ENCODE results near the gene CAMTA1. TPM values are rescaled to one million over a fixed set of nuclear protein-coding genes. Genes with fewer than 3 reads are reported as not detected.

The CAMTA1 gene
- total RNA-seq, 1 experiment from 2014 or later: 69.5 TPM

DNA sequence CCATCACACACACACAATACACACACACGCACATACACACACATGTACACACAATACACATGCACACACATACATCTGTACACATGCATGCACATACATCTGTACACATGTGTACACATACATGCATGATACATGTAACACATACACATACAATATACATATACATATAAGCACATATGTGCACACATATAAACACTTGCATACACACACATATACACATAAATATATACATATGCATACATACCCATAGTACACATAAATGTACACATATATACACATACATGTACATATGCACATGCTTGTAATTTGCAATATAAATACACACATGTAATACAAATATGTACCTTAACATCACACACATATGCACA lies 703.2 kb downstream of the CAMTA1 start:
- BruUV-seq (replicated peaks): no TSS peak
- peaks cover 1% of the 10 kb centered on the region; the same call in 1 of the 2 replicates for H3K27me3 ChIP-seq (ENCODE audit: insufficient read depth, low read length)
- no peak overlapping the region for H2AFZ ChIP-seq (ENCODE audit: low read depth, low read length, poor library complexity, severe bottlenecking)
- H3K9ac ChIP-seq (ENCODE audit: low read length): no peak overlapping the region
- POLR2A ChIA-PET: no interaction called here
- no peaks in the 10 kb centered on the region for H3K9me2 ChIP-seq (ENCODE audit: insufficient read depth)
- TF ChIP-seq SRF (IDR thresholded peaks at IDR 0.05; ENCODE audit: low read depth) (no peak), CEBPB (IDR thresholded peaks at IDR 0.05; ENCODE audit: low read depth) (no peak), RAD21 (IDR thresholded peaks at IDR 0.05; ENCODE audit: low read depth) (no peak), TCF7L2 (IDR thresholded peaks at IDR 0.05; ENCODE audit: borderline replicate concordance, extremely low read depth, insufficient read depth, insufficient read length) (no peak), ELF1 (IDR thresholded peaks at IDR 0.05; ENCODE audit: borderline replicate concordance, low read depth) (no peak), SP1 (IDR thresholded peaks at IDR 0.05; ENCODE audit: low read depth) (no peak), CBX3 (IDR thresholded peaks at IDR 0.05; ENCODE audit: low read depth) (no peak), POLR2A (IDR thresholded peaks at IDR 0.05; ENCODE audit: borderline replicate concordance, extremely low read depth, insufficient read depth, insufficient read length) (no peak), ZNF274 (IDR thresholded peaks at IDR 0.05; ENCODE audit: low read depth, low read length) (no peak), YY1 (IDR thresholded peaks at IDR 0.05; ENCODE audit: extremely low read depth, insufficient replicate concordance, low read depth, low read length) (no peak), EZH2 (IDR thresholded peaks at IDR 0.05) (no peak), ZFX (IDR thresholded peaks at IDR 0.05) (no peak), SIN3A (IDR thresholded peaks at IDR 0.05; ENCODE audit: low read depth) (no peak), FOSL1 (IDR thresholded peaks at IDR 0.05; ENCODE audit: low read depth) (no peak)
- TF ChIP-seq, protein P1, sequence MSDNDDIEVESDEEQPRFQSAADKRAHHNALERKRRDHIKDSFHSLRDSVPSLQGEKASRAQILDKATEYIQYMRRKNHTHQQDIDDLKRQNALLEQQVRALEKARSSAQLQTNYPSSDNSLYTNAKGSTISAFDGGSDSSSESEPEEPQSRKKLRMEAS (IDR thresholded peaks at IDR 0.05): no peak
- TF ChIP-seq, protein P2, sequence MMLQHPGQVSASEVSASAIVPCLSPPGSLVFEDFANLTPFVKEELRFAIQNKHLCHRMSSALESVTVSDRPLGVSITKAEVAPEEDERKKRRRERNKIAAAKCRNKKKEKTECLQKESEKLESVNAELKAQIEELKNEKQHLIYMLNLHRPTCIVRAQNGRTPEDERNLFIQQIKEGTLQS (IDR thresholded peaks at IDR 0.05): no peak
- TF ChIP-seq, protein P3, sequence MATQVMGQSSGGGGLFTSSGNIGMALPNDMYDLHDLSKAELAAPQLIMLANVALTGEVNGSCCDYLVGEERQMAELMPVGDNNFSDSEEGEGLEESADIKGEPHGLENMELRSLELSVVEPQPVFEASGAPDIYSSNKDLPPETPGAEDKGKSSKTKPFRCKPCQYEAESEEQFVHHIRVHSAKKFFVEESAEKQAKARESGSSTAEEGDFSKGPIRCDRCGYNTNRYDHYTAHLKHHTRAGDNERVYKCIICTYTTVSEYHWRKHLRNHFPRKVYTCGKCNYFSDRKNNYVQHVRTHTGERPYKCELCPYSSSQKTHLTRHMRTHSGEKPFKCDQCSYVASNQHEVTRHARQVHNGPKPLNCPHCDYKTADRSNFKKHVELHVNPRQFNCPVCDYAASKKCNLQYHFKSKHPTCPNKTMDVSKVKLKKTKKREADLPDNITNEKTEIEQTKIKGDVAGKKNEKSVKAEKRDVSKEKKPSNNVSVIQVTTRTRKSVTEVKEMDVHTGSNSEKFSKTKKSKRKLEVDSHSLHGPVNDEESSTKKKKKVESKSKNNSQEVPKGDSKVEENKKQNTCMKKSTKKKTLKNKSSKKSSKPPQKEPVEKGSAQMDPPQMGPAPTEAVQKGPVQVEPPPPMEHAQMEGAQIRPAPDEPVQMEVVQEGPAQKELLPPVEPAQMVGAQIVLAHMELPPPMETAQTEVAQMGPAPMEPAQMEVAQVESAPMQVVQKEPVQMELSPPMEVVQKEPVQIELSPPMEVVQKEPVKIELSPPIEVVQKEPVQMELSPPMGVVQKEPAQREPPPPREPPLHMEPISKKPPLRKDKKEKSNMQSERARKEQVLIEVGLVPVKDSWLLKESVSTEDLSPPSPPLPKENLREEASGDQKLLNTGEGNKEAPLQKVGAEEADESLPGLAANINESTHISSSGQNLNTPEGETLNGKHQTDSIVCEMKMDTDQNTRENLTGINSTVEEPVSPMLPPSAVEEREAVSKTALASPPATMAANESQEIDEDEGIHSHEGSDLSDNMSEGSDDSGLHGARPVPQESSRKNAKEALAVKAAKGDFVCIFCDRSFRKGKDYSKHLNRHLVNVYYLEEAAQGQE (IDR thresholded peaks at IDR 0.05; ENCODE audit: low read depth): no peak
- TF ChIP-seq, protein P4, sequence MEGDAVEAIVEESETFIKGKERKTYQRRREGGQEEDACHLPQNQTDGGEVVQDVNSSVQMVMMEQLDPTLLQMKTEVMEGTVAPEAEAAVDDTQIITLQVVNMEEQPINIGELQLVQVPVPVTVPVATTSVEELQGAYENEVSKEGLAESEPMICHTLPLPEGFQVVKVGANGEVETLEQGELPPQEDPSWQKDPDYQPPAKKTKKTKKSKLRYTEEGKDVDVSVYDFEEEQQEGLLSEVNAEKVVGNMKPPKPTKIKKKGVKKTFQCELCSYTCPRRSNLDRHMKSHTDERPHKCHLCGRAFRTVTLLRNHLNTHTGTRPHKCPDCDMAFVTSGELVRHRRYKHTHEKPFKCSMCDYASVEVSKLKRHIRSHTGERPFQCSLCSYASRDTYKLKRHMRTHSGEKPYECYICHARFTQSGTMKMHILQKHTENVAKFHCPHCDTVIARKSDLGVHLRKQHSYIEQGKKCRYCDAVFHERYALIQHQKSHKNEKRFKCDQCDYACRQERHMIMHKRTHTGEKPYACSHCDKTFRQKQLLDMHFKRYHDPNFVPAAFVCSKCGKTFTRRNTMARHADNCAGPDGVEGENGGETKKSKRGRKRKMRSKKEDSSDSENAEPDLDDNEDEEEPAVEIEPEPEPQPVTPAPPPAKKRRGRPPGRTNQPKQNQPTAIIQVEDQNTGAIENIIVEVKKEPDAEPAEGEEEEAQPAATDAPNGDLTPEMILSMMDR (IDR thresholded peaks at IDR 0.05 in 2 of 3, conservative IDR thresholded peaks at IDR 0.05 in 1 of 3; ENCODE audit: borderline replicate concordance in 1 of 3, insufficient read depth in 1 of 3, low read depth in 2 of 3, low read length in 2 of 3): no peak
- H3K4me1 ChIP-seq (ENCODE audit: control insufficient read depth in 1 of 2, insufficient read depth in 2 of 2, low read length in 2 of 2): peaks cover 0 to 8% of the 10 kb centered on the region in 2 experiments; a peak in 1 of 4 replicates
- no peaks in the 10 kb centered on the region for H3K36me3 ChIP-seq (ENCODE audit: control insufficient read depth in 1 of 2, insufficient read depth in 2 of 2, low read length in 2 of 2)
- ATAC-seq: no peak
- no peaks in the 10 kb centered on the region for H3K9me3 ChIP-seq (ENCODE audit: control insufficient read depth in 1 of 2, insufficient read depth in 1 of 2, low read depth in 1 of 2, low read length in 2 of 2)
- no peaks in the 10 kb centered on the region for H4K20me1 ChIP-seq (ENCODE audit: insufficient read depth)
- CTCF ChIA-PET: no interaction called here
- intact Hi-C loops (cut with micrococcal nuclease): no loop called here
- RAD21 ChIA-PET (ENCODE audit: low non-redundant PET in 1 of 2, low total read pairs in 2 of 2, uncharacterized antibody in 2 of 2, unreplicated experiment in 2 of 2): no interaction called here
- H3K4me3 ChIP-seq (replicated peaks in 1 of 2; ENCODE audit: low read depth in 1 of 2, low read length in 2 of 2): no peak overlapping the region
- H3K79me2 ChIP-seq (ENCODE audit: insufficient read depth, low read length): no peaks in the 10 kb centered on the region
- H3K4me2 ChIP-seq (ENCODE audit: low read length): no peak overlapping the region
- no peak for DNase-seq (ENCODE audit: low read depth, low spot score)
- no peak overlapping the region for H3K27ac ChIP-seq (ENCODE audit: low read depth, low read length)

Measured in HCT116 (cell line).